Endothelial cell of umbilical vein (primary cell): ENCODE measurements around the gene L3MBTL4.

Experiments used
- EZH2 ChIP-seq: IDR thresholded peaks from 2 replicates; pipeline ENCODE4 v1.6.1; 2012; ENCODE audit warnings: borderline replicate concordance, low read depth, mild to moderate bottlenecking, moderate library complexity, low read length, inconsistent platforms; ENCODE audit not compliant: severe bottlenecking
- MYC ChIP-seq: IDR thresholded peaks from one replicate; pipeline ENCODE4 v1.6.1; 2011; ENCODE audit warnings: mild to moderate bottlenecking, low read depth, low read length
- POLR2A ChIP-seq: IDR thresholded peaks from 2 replicates; pipeline ENCODE4 v1.6.1; 2012; ENCODE audit warnings: low read depth, mild to moderate bottlenecking, control low read depth, low read length
- TF ChIP-seq, protein P1 (sequence below), 2 donors: IDR thresholded peaks; 1 replicate in 1 of 2; 2 replicates in 1 of 2; pipeline ENCODE4 v1.5.1; 2011; ENCODE audit warnings: low read length in 2 of 2, mild to moderate bottlenecking in 2 of 2, moderate library complexity in 2 of 2, control low read depth in 1 of 2, inconsistent platforms in 1 of 2, low read depth in 1 of 2; ENCODE audit not compliant: insufficient read depth in 1 of 2; ENCODE audit errors: extremely low read depth in 1 of 2

DNA sequence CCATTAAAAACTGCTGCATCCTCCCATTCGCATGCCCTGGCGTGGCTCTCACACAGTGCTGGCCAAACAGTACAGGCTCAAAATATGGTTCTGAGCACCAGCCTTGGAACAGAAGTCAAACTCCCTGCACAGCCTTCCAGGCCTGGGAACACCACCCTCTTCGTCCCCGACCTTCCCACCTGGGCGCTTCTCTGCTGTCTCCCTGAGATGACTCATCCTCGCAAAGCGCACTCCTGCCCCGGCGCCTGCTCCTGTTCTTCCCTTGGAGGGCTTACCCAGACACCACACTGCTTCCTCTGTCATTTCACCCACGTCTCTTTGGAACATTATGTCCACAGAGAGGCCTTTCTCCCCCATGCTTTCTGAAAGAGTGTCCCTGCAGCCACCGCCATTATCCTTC is 172.7 kb downstream of the L3MBTL4 start:
- TF ChIP-seq, protein P1, sequence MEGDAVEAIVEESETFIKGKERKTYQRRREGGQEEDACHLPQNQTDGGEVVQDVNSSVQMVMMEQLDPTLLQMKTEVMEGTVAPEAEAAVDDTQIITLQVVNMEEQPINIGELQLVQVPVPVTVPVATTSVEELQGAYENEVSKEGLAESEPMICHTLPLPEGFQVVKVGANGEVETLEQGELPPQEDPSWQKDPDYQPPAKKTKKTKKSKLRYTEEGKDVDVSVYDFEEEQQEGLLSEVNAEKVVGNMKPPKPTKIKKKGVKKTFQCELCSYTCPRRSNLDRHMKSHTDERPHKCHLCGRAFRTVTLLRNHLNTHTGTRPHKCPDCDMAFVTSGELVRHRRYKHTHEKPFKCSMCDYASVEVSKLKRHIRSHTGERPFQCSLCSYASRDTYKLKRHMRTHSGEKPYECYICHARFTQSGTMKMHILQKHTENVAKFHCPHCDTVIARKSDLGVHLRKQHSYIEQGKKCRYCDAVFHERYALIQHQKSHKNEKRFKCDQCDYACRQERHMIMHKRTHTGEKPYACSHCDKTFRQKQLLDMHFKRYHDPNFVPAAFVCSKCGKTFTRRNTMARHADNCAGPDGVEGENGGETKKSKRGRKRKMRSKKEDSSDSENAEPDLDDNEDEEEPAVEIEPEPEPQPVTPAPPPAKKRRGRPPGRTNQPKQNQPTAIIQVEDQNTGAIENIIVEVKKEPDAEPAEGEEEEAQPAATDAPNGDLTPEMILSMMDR (IDR thresholded peaks at IDR 0.05; ENCODE audit: extremely low read depth in 1 of 2, insufficient read depth in 1 of 2, low read depth in 1 of 2, low read length in 2 of 2): no peak
- no peak for TF ChIP-seq MYC
- TF ChIP-seq POLR2A: no peak
- no peak for TF ChIP-seq EZH2
